DMS 273 (cell line): ENCODE results near the gene DBF4B.
A peak's percentile ranks its signal among the peaks of the same experiment; 100 is the strongest.

Source experiments
- DNase-seq: peaks from one replicate; lab custom pipeline; 2025; ENCODE audit not compliant: unreplicated experiment; lab: John Stamatoyannopoulos, UW

Gene DBF4B

DNA sequence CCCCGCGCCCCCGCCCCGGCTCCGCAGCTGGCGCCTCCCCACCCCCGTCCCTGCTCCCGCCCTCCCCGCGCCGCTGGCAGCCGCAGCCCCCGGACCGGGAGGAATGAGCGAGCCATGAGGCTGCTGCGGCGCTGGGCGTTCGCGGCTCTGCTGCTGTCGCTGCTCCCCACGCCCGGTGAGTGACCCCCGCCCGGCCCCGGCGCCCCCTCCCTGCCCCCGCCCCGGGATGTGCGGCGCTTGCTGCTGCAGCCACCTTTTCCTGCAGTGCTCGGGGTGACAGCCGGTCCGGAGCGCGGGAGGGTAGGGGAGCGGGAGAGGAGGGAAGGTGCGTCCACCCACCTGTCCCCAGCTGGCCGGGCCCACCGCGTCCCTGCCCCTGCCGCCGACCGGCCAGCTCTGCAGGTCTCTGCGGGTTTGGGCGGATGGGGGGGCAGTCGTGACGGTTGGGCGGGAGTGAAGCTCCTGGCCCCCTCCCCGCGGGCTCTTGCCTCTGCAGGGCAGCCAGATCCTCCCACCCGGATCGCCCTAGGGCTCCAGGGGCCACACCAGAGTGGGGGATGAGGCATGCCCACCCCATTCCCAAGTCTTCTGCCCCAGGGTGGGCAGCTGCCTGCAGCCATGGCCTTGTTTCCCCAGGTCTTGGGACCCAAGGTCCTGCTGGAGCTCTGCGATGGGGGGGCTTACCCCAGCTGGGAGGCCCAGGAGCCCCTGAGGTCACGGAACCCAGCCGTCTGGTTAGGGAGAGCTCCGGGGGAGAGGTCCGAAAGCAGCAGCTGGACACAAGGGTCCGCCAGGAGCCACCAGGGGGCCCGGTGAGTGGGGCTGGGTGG, 50.8 kb downstream of the DBF4B start:
- peak; percentile 69 for DNase-seq

DNA sequence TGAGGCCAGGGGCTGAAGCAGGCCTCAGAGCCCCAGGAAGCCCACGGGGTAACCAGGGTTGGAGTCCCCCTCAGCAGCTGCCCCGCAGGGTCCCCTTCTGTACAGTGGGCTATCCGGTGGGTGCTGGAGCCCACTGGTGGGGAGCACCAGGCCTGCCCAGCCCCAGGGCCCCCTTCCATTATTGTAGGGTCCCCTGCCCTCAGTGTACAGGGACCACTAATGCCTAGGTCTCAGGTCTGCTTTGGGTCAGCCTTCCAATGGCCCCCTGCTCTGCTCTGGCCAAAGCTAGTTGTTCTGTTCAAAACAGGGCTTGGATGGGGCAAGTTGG, 51.4 kb downstream of the DBF4B start:
- DNase-seq = no peak

DNA sequence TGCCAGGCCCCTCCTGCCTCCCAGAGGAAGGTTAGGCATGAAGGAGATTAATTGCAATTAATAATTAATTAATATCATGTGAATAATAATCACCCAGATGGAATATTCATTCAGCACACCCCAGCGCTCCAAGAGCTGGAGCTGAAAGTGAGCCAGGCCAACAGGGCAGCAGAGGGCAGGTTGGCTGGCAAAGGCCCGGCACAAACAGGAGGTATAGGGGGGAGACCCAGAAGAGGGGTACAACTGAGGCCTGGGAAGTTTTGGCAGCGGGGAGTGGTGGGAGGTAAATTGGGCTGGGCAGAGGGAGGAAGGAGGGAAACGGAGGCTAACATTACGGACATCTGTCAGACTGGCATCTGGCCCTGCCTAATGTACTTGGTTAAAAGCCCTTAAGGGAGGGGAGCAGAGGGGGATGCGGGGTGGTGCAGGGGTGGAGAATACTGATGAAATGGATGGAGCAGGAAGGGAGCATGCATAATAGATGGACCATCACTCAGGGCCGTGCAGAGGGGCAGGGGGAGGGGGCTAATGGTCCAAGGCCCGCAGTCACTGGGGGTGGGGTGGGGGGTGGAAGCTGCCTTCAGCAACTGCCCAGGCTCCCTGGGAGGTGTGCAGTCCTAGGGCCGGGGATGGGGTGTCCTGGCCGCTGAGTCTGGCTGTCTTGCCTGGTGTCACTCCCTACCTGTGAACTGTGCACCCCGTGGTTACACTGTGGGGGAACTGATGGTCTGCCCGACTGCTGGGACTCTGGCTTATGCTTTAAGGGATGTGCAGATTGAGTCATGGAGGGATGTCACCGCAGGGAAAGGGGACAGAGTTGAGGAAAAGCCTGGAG, 52.2 kb downstream of the DBF4B start:
- DNase-seq = peak; percentile 92

DNA sequence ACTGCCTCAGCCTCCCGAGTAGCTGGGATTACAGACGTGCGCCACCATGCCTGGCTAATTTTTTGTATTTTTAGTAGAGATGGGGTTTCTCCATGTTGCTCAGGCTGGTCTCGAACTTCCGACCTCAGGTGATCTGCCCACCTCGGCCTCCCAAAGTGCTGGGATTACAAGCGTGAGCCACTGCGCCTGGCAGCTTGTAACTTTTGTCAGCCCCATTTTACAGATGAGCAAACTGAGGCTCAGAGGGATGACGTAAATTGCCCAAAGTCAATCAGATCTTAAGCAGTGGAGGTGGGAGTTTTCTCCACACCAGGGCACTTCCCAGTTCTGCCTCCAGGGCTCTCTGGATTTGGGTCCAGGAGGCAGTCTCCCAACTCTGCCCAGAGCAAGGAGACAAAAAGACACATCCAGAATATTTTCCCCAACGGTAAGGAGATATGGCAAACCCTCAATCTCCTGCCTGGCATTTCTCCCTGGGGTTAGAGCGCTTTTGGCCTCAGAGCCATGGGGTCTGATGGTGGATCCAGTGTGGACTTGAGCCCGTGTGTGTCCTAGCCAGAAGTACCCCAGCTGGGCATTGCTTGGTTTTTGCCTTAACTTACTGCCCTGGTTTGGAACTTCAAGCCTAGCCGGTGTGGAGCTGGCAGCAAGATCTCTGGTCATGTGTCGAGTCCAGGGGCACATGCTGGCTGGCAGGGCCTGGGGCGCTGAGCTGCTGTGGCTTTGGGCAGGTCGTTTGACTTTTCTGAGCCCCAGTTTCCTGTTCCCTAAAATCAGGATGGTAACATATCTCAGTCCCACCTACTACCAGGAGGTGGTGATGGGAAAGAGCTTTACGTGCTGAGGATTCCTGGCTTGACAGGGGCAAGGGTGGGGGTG, 53.7 kb downstream of the DBF4B start:
- DNase-seq = peak; percentile 42

DNA sequence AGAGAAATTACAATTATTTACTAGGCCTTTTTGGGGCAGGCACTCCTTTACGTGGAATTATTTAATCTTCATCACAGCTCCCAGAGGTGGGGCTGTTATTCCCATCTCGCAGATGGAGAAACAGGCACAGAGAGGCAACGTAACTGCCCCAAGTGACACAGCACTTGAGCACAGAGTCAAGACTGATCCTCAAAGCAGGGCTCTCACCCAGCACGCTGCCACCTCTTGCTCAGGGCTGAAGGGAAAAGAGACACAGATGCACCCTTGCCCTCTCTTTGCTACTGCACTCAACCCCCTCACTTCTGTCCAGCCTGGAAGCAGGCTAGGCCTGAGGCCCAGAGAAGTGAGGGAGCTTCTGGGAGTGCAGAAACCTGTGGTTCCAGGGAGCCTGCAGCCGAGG, 54.7 kb downstream of the DBF4B start:
- DNase-seq = no peak

DNA sequence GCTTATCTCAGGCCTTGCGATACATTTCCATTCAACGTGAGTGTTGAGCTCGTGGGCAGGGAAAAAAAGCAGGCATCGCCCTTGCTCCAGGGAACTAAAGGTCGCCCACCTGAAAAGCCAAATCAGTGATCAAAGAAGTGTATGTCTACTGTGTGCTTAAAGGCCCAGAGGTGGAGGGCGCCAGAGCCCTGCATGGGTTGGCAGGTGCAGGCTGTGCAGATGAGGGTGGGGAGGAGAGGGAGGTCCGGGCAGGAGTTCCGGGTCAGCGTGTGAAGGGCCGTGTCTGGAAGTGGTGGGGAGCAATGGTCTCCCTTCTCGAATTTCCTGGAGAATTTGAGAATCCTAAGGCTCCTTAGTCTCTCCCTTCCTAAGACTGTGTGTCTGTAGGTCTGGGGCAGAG, 57.5 kb downstream of the DBF4B start:
- no peak for DNase-seq

DNA sequence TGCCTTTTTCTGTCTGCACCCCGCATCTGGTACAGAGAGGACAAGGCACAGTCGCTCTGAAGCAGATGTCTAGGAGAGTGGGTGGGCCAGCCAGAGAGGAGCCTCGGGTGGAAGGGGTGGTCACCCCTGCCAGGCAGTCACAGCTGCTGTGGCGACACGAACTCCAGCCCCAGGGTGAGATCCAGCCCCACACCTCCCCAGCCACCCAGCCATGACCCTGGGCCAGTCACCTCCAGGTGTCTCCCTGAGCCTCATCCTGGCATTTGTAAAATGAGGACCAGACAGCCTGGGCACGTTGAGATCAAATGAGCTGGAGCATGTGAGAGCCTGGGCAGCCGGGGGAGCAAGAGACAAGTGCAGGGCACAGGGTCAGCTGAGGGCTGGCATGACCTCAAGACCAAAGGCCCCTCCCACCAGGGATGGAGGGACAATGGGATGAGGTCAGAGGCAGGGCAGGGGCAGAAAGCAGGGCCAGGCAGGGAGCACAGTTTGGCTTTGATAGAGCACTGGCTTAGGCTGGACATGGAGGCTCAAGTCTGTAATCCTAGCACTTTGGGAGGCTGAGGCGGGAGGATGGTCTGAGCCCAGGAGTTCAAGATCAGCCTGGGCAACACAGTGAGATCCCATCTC, 58.1 kb downstream of the DBF4B start:
- DNase-seq = peak; percentile 47

DNA sequence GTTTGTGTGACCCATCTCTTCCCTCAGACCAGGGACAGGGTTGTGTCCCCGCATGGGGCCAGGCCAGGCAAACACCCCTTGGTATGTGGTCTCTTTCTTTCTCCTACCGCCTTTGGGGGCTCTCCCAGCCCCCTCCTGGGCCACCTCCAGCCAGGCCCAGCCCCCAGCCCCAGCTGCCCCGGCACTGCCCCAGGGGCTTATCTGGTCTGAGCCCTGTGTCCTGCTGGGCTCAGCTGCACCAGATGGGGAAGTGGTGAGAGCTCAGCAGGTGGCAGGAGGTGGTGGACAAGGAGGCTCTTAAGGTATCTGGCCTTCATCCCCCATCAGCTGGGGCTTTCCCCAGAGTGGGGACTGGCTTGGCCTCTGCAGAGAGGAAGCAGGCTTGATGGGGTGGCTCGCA, 59.0 kb downstream of the DBF4B start:
- no peak for DNase-seq

DNA sequence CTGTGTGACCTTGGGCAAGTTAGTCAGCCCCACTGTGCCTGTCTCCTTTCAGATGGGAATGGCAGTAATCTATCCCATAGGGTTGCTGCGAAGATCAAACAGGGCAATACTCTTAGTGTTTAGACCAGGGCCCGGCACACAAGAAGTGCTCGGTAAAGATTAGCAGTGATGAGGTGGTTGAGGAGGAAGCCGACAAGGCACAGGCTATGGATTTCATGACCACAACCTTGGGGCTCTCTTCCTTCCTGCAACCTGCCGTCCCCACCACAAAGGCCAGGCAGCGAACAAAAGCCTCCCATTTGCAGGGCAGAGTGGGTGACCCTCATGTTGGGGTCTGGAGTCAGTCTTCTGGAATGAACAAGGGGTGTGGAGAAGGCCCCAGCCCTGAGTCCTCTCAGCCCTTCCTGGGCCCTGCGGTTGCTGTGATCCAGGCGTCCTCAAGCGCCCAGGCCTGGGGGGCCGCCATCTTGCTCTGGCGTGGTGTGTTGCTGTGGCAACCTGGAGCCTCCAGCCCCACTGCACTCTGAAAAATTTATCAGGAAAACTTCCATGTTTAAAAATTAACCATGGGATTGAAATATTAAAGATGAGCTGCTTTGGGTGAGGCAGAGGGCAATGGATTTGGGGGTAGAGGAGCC, 60.2 kb downstream of the DBF4B start:
- no peak for DNase-seq

DNA sequence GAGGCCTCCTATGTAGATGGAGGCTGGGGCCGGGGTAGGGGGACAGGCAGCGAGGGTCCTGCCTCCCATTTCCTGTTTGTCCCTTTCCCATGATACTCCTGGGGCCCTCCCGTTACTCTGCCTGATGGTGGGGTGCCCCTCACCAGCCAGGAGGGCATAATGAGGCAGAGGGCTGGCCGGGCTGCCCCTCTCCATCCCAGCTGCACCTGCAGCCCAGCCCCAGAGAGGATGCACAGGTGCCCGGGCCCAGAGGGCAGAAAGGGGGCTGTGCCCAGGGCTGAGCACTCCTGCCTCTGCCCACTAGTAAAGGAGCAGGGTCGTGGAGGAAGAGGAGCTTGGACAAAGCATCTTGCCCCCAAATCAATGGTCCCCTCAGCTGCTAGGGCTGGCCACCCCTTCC, 60.8 kb downstream of the DBF4B start:
- no peak for DNase-seq

DNA sequence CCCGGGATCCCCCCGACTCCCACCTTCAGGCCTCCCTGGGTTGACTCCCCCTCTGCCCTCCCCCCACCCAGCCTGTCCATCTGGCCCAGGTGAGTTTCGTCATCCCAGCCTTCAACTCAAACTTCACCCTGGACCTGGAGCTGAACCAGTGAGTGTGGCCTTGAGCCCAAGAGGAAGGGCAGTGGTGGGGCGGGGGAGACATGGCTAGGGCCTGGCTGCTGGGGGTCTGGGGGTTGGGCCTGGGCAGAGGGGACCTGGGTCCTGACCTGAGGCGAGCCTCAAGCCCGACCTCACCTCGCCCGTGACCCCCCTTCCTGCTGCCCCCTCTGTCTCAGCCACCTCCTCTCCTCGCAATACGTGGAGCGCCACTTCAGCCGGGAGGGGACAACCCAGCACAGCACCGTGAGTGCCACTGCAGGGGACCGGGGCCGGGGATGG, 61.2 kb downstream of the DBF4B start:
- no peak for DNase-seq

DNA sequence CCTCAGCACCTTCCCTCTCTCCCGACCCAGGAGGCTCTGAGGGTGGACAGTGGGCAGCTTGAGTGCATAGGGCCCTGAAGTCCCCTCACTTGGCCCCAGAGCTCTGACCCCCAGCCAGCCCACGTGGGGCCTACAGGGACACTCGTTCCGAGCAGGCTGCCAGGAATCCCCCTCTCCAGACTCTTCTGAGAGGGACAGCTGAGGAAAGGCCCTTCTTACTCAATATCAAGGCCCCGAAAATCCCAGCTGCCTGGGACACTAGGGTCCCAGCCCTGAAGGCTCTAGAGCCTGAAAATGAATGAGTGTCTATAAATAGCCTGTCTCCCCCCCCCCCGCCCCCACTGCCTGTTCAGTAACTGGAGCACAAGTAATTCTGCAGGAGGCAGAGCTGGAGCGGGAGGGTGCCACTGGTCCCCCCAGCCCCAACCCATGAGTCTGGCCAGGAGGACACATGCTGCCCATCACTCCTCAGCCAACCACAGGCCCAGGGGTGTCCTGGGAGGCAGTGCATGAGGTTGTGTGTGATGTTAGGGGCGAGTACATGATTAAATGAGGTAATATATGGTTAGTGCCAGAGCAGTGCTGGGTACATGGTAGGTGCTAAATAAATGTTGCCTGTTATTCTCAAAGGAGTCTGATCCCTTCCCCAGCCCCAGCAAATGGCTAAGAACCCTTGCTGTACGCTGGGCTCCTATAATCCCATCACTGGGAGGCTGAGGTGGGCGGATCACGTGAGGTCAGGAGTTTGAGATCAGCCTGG, 61.9 kb downstream of the DBF4B start:
- DNase-seq = no peak

DNA sequence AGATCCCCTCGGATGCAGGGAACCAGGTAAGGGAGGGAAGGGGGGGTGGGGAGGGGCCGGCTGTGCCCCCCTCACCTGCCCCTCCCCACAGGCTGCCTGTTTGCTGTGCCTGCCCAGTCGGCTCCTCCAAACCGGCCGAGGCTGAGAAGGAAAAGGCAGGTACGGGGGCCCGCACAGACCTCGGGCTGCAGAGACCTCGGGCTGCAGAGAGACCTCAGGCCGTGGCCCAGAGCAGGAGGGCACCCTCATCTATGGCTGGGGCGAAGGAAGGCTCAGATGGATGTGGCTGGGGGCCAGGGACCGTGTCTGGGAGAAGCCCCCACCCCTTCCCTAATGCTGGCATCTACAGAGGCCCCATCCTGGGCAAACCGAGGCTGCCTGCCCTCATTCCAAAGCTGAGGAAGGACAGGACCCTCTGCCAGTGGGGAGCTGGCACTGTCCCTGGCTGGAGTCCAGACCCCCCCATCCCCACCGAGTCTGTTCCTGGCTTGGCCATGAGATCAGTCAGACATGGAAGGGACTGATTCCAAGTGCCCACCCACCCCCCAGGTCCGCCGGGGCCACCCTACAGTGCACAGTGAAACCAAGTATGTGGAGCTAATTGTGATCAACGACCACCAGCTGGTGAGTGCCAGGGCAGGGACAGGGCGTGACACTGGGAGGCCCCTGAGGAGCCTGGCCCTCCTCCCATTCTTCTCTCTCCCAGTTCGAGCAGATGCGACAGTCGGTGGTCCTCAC, 64.0 kb downstream of the DBF4B start:
- no peak for DNase-seq

DNA sequence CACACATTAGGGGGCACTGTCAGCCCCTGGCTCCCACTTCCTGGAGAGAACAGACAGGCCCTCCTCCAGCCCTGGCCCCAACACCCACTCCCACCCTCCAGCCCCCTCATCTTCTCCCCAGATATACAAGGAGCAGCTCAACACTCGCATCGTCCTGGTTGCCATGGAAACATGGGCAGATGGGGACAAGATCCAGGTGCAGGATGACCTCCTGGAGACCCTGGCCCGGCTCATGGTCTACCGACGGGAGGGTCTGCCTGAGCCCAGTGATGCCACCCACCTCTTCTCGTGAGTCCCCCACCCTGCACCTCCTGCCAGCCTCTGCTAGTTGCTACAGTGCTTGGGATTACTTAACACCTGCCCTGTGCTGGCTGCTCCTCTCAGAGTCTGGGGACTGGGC, 64.7 kb downstream of the DBF4B start:
- DNase-seq = no peak

DNA sequence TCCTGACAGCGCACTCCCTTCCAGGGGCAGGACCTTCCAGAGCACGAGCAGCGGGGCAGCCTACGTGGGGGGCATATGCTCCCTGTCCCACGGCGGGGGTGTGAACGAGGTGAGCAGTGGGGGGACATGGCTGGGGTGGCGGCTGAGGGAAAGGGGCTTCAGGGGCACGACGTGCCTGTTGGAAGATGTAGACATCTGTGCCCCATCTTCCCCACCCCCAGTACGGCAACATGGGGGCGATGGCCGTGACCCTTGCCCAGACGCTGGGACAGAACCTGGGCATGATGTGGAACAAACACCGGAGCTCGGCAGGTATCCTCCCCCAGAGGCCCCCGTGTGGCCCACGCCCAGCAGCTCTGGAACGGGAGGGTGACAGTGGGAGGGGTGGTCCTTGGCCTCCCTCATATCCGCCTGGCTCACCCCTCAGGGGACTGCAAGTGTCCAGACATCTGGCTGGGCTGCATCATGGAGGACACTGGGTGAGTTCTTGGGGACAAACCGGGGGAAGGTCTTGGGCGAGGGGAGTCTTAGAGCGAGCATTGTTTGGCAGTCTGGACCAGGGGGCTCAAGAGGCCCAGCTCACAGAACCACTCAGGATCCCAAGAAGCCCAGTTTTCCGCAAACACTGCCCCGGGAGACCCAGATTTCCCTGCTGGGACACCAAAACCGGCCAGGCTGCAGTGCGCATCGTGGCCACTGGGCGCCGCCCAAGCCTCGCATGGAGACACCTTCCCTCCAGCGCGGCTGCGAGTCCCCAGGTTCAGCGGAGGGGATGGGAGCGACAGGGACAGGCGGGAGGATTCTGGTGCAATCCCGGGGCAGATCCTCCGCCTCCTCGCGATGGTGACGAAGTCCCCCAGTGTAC, 66.0 kb downstream of the DBF4B start:
- peak; percentile 96 for DNase-seq

DNA sequence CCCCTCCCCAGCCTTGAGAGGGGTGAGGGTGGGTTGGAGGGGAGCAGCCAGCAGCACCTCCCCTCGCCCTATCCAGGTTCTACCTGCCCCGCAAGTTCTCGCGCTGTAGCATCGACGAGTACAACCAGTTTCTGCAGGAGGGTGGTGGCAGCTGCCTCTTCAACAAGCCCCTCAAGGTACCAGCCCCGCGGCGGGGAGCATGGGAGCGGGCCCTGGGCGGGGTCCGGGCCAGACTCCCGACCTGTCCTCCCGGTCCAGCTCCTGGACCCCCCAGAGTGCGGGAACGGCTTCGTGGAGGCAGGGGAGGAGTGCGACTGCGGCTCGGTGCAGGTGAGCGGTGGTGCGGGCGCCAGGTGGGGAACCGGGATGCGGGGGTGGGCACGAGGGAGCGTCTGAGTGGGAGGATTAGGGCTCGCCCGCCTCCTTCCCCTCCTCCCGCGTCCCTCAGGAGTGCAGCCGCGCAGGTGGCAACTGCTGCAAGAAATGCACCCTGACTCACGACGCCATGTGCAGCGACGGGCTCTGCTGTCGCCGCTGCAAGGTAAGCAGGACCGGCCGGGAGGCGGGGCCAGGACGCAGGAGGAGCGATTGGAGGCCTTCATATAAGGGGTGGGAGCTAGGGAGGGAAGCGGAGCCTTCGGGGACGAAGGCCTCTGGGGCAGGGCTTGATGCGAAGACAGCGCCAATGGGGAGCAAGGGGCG, 66.8 kb downstream of the DBF4B start:
- DNase-seq = peak; percentile 99

DNA sequence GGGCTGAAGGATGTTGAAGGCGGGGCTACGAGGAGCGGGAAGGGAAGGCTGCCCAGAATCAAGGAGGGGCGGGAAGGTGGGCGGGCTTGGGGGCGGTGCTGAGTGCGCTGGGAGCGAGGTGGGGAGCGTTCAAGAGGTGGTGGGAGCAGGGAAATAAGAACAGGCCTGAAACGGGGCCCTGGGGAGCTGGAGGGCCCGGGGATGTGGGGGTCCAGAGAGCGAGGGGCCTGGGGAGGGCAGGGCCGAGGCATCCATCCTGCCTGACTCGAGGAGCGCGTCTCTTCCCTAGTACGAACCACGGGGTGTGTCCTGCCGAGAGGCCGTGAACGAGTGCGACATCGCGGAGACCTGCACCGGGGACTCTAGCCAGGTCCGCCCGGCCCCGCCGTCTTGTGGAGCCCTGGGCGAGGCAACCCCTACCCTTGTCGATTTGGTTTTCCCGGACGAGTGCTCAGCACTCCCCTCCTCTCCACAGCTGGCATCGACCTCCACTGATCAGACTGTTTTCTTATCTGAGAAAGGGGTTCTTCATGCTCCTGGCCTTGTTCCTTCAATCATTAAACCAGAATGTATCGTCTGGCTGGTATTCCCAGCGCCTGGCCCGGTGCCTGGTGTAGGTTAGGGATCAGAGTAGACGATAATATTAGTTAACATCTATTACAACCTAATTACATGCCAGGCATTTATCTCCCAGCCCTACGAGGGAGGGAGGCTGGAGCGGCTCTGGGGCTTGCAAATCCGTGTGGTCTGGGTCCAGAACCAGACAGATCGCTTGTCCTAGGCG, 67.6 kb downstream of the DBF4B start:
- peak; percentile 70 for DNase-seq
